Activated T-helper 1 cell treated with anti-CD3 and anti-CD28 coated beads, Interleukin-2, amount 50 U/mL, for 16 hours (primary cell): ENCODE measurements around the gene SLC26A11.
"Not testable (repeated sequence)": the region's sequence is repeated elsewhere in the genome, so short reads cannot be mapped to it uniquely, and the experiment has no call there.

Experiments
- DNase-seq, 2 donors: peaks; one replicate each; pipeline ENCODE4 v3.0.0-alpha.2; 2020; ENCODE audit warnings: low read depth in 1 of 2, low spot score in 1 of 2

The SLC26A11 gene

DNA sequence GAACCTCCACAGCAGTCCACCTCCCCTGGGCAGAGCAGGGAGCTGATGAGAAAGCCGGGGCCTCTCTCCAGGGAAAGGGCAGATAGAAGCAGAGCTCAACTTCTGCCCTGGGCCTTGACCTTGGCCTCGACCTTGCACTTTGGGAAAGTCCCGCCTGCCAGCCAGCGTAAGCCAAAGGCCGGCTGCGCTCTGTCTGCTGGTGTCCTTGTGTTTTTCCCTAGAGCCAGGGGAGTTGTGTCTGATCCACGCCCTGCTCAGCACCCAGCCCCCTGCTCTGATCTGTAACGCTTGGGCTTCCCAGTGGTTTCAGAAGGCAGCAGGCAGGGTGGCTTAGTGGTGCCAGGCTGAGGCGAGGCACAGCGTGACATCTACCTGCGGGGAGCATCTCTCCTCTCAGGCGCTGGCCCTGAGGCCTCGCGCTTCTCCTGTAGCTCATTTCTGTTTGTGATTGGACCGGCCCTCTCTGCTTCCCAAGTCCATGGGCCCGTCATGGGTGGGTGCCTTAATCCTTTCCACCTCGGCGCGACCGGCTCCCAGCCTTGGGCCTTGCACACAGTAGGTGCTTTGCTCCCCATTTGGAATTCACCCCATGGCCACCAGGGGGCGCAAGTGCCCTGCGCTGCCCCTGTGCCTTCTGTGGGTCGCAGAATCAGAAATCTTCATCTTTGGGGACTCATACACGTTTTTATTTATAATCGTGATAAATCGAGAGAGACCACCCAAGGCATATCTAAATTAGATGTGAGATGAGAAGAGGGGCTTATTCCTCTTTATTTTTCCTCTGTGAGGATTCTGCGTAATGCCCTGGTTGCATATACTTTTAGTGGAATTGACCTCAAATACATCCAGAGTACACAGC, 24.3 kb upstream of the SLC26A11 start:
- DNase-seq = peak; percentile 40 to 51

DNA sequence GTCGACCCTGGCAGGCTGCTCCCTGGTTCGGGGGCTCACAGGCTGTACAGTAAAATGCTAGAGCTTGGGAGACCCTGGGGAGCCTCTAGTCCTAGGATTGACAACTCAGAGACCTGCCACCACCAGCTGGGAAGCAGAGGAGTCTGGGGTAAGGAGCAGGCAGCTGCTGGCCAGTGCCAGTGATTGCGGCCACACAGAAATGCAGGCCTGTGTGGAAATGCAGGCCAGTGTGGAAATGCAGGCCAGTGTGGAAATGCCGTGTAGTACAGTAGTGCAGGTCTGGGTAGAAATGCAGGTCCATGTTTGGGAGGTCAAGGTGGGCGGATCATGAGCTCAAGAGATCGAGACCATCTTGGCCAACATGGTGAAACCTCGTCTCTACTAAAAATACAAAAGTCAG, 23.6 kb upstream of the SLC26A11 start:
- DNase-seq = no peak

DNA sequence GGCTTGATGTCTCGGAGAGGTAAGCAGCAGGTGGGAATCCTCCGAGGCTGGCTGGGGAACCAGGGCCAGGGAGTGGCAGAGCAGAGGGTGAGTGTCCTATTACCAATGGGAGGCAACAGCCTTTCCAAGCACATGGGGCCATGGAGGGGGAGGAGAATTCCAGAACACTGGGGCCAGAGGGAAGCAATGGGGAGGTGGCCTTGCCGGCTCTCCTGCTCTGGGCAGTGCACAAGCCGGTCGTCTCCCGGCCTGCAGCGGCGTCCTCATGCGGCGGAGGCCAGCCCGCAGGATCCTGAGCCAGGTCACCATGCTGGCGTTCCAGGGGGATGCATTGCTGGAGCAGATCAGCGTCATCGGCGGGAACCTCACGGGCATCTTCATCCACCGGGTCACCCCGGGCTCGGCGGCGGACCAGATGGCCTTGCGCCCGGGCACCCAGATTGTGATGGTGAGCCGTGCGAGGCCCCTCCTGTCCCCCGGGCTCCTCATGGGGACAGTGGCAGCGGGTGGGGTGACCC, 22.0 kb upstream of the SLC26A11 start:
- DNase-seq = no peak

DNA sequence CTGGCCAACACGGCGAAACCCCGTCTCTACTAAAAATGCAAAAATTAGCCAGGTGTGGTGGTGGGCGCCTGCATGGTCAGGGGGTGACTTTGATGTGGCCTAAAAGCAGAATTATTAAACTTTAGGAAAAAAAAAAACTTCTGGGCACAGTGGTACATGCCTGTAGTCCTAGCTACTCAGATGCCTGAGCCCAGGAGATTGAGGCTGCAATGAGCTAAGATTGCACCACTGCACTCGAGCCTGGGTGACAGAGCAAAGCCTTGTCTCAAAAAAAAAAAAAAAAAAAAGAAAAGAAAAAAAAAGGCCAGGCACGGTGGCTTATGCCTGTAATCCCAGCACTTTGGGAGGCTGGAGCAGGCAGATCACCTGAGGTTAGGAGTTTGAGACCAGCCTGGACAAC, 20.9 kb upstream of the SLC26A11 start:
- DNase-seq = not testable (repeated sequence)

DNA sequence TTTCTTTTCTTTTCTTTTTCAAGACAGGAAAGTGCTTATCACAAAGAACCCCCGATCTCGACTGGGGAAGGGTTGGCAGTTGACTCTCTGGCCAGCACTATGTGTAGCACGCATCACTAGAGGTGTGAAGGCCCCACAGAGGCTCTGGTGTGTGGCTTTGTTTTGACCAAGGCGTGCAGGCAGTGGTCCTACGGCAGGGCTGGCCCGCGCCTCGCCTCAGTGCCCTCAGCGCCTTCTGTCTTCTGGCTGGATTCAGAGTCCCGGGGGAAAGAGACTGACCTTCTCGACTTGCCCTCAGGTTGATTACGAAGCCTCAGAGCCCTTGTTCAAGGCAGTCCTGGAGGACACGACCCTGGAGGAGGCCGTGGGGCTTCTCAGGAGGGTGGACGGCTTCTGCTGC, 18.8 kb upstream of the SLC26A11 start:
- no peak for DNase-seq

DNA sequence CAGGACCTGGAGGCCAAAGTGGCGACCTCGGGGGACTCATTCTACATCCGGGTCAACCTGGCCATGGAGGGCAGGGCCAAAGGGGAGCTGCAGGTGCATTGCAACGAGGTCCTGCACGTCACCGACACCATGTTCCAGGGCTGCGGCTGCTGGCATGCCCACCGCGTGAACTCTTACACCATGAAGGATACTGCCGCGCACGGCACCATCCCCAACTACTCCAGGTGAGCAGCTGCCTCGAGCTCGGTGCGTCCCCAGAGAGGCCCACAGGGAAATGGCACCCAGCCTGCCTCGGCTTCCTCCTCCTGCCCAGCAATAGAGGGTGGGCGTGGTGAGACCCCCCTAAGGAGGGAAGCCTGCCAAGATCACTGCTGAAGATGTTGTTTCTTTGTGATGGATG, 18.0 kb upstream of the SLC26A11 start:
- no peak for DNase-seq

DNA sequence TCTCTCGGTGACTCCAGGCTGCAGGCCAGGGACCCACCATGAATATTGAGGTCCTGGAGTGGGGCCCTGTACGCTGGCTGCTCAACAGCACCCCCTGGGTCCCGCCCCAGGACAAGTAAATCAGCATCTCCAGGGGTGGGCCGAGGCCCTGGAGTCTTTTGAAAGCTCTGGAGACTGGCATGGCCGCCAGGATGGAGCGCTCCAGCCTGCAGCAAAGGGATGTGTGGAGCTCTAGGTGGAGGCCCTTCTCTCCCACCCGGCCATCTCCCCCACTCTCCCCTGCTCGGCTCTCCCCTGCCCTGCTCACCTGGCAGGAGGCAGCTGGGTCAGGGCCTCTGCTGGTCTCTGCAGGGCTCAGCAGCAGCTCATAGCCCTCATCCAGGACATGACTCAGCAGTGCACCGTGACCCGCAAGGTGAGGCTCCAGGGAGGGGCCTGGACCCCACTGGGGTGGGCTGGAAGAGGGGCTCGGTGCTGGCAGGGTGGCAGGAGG, 16.7 kb upstream of the SLC26A11 start:
- no peak for DNase-seq

DNA sequence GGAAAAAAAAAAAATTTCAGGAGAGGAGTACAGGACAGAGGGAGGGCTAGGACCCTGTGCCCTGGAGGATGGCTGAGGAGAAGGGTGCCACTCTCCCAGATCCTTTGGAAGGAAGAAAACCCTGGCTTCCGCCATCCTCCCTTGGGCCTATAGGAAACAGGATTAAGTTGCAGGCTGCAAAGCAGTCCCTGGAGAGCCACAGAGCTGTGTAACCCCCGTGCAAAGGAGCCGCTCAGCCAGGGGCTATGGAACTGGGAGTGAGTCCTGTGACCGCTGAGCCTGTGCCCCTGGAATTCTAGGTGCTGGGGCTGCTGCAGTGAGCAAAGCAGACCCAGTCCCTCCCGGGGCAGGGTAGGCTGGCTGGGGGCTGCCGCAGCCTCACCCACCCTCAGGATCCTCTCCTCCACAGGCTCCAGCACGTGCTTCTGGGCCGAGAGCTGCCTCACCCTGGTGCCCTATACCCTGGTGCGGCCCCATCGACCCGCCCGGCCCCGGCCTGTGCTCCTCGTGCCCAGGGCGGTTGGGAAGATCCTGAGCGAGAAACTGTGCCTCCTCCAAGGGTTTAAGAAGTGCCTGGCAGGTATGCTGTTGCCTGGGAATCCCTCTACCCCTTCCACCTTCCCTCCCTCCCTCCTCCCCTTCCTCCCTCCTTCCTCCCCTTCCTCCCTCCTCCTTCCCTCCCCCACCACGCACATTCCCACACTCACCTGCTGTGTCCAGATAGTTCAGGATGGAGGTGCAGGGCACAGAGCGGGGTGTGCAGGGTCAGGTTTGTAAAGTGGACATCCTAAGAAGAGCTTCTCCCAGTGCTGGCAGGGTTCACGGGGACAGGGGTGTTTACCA, 15.4 kb upstream of the SLC26A11 start:
- no peak for DNase-seq

DNA sequence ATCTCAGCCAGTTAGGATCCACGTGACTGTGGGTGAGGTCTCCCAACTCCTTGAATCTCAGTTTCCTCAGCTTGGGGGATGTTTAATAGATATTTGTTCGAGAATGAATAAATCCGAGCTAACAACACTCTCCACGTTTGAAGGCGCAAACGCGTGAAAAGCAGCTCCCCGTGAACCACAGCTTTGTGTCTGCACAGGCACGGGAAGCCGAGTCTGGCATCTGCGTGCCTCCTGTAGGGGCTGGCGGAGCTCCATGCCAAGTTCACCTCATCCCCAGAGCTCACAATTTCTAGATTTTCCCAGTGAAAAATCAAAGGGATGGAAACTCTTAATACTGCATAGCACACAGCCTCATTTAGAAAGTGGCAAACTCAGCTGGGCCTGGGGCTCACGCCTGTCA, 14.4 kb upstream of the SLC26A11 start:
- DNase-seq = no peak

DNA sequence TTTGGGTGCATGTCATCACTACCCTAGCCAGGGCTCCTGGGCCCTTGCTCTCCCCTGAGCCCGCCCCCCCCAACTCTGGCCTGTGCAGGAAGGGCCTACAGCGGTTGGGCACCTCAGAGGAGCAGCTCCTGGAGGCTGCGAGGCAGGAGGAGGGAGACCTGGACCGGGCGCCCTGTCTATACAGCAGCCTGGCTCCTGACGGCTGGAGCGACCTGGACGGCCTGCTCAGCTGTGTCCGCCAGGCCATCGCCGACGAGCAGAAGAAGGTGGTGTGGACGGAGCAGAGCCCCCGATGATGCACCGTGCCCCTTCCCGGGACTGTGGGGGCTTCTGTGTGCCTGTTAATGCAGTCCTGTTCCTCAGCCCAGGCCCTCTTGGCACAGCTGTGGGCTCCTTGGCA, 12.2 kb upstream of the SLC26A11 start:
- no peak for DNase-seq

DNA sequence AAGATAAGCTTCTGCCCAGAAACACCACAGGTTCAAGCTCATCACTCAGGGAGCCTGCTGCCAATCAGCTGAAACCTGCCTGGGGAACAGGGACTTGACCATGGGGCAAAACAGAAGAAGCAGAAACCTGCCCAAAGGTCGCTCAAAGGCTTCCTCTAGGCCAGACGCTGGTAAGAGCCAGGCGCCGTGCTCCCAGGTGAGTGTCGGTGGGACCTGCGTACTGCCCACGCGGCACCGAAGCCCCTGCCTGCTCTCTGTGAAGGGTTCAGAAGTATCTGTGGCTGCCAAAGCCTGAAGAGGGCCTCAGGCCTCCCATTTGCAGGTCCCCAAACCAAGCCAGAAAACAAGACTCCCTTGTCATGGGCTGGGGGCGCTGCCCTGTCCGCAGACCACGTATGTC, 10.5 kb upstream of the SLC26A11 start:
- DNase-seq = no peak

DNA sequence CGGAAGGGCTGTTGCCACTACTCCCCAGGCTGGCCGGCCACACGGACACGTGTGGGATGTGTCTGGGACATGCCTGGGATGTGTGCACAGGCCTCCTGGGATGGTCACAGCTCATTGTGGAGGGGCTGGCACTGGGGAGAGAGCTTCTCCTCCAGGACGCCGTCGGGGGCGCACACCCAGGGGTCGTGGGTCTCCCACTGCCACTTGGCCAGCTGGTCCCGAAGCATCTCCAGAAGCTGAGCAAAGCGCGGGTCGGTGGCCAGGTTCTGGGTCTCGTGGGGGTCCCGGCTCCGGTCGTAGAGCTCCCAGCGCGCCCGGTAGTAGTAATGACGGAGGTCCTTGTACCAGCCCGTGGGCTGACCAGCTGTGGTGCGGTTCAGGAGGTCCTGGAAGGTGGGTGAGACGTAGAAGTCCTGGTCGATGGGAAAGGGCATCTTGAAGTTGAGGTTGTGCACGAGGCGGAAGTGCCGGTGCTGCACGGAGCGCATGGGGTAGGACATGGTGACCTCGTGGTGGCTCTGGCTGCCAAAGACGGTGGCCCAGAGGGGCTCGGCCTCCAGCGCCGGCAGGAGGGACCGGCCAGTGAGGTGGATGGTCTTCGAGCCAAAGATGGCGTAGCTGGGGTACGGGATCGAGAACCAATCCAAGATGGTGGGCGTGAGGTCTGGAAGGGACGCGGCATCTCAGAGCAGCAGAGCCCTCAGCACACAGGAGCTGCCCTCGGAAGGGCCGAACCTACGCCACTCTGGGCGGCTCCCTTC, 9.7 kb upstream of the SLC26A11 start:
- no peak for DNase-seq

DNA sequence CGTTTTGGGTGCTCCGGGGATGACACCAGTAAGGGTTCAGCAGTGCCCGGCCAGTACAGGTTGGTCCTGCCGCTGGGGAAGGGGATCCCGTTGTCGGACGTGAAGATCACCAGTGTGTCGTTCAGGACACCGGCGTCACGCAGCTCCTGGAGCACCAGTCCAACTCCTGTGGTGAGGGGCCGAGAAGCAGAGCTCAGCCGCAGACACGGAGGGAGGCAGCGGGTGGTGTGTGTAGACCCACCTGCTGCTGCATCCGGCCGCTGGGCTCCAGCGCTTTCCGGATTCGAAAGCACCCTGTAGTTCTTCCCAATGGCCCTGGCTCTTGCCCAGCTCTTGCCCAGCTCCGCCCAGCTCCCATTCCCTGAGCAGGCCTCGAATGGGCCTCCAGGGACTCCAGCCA, 8.1 kb upstream of the SLC26A11 start:
- DNase-seq = no peak

DNA sequence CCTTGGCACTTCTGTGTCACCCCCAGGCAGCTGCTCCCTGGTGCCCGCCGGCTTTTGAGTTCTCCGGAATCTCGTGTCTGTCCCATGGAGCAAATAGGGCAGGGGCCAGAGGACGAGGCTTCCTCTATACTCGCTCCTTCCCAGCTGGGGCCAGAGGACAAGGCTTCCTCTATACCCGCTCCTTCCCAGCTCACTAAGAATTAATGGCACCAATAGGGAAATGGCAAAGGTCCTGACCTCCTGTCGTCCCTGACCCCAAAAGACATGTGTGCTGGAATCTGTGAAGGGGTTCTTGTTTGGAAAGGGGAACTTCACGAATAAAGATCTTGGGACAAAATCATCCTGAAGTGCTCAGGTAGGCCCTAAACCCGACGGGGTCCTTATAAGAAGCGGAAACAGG, 7.7 kb upstream of the SLC26A11 start:
- no peak for DNase-seq

DNA sequence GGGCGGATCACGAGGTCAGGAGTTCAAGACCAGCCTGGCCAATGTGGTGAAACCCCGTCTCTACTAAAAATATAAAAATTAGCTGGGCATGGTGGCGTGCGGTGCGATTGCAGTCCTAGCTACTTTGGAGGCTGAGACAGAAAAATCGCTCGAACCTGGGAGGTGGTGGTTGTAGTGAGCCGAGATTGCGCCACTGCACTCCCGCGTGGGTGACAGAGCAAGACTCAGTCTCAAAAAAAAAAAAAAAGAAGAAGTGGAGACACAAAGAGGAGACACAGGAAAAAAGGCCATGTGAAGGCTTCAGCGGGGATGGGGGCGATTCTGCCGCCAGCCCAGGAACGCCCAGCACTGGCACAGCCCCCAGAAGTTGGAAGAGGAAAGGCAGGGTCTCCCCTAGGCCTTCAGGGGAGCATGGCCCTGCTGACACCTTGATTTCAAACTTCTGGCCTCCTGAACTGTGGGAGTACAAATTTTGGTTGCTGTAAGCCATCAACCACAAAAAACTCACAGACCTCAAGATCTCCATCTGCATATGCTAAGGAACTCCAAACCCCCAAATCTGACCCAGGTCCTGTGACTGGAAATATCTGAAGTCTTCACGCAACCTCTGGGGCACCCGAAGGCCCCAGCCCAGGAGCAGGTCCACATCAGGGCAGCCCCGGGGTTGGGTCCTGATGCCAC, 7.1 kb upstream of the SLC26A11 start:
- DNase-seq = no peak

DNA sequence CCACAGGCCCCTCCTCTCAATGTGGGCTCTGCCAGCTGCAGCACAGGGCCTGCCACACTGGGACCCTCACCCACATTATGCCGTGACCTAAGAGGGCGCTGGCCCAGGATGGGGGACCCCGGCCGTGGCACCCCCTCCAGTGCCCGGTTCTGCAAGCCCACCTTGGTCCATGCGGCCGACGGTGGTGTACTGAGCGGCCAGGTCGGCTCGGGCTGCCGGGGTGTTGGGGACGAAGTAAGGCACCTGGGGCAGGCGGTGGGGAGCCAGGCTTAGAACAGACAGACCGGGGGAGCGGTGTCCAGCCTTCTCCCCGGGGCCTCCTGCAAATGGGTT, 6.6 kb upstream of the SLC26A11 start:
- DNase-seq = no peak

DNA sequence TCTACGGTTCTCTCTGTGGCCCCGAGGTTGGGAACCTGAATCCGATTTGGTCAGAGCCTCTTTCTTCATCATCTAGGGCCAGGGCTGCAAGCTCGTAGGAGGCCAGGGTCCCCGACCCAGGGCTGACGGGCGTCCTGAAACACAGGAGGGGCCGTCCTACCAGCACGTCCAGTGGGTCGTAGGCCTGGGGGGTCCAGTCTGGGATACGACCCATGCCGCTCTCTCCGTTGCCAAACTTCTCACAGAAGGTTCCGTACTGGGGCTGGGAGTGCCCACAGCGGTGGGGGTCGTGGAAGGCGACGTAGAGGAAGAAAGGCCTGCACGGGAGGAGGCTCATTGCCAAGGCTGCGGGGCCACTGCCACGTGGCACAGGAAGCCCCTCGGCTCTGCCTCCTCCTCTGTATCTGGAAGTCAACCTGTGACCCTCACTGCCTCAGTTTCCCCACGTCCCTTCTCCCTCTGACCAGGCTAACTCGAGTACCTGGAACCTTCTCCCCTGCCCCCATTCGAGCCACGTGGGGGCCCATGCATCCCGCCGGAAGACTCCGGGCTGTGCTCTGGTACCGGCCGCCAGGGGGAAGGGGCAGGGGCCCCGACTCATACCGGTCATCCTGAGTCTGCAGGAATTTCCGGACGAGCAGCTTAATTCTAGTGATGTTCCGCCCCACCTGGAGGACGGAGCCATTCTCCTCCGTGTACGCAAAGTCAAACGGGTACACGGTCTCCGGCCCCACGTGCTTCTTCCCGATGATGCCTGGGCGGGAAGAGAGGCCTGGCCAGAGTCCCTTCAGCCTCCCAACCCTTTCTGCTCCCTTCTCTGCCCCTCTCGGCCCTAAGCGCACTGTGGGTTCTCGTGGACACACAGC, 6.0 kb upstream of the SLC26A11 start:
- DNase-seq = no peak

DNA sequence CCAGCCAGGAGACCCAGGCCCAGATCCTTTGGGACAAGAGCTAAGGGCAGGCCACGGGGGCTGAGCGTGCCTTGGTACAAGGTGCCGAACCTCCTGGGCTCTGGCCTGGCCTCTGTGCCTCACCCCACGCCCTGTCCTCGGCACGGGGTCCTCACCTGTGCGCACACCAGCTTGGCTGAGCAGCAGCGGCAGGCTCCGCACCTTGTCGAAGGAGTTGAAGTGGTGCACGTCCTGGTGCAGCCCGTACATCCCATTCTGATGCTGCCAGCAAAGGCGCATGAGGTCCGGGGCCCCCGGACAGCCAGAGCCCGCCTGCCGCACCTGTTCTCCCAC, 5.4 kb upstream of the SLC26A11 start:
- no peak for DNase-seq

DNA sequence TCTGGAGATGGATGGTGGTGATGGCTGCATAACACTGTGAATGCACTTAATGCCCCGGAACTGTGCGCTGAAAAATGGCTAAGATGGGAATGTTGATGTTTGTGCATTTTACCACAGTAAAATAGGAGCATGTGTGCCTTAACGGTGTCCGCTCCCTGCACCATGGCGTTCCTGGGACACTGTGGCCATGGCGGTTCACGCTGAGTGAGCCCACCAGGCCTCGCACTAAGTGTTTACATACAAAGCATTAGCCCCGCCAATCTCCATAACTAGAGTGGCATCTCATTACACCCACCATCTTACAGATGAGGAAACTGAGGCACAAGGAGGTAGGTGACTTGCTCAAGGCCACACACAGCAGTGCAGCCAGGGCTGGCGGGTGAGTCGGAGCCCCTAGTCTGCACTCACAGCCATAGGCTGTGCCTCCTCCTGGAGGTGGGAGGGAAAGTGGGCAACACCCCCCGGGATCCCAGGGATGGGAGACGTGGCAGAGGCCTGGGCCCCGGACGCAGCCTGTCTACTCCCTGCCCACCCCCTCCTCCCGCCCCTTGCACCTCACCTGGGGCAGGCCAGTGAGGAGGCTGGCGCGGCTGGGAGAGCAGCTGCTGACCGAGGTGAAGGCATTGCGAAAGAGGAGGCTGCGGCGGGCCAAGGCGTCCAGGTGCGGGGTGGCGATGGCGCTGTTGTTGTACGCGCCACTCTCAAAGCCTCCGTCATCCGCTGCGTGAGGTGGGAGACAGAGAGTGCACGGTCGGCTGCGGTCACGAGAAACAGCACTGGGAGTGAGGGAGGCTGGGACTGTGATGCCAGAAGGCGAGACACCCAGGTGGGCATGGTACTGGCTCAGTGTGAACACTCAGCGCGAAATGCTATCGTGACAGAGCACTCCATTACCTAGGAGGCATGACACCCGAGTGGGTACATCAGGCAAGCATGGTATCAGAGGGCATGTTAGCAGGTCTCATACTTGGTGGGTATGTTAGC, 3.5 kb upstream of the SLC26A11 start:
- no peak for DNase-seq
